Activated B cell treated with CpG ODN at 0.5 μM for 24 hours (primary cell): ENCODE results near the gene DGKA. TPM values are rescaled to one million over a fixed set of nuclear protein-coding genes. Genes with fewer than 3 reads are reported as not detected.
"Not testable (repeated sequence)": the region's sequence is repeated elsewhere in the genome, so short reads cannot be mapped to it uniquely, and the experiment has no call there.

Source experiments
- ATAC-seq: fragments of 200-7000 bp; cut with Tn5 transposase; one replicate; pipeline ENCODE4 v1.10.0; 2021; ENCODE audit warnings: low read depth, mild to moderate bottlenecking, moderate library complexity
- CTCF ChIA-PET: fragments of 350-600 bp; sonication (Branson Sonifier 250); formaldehyde crosslinking; loops from one replicate; lab custom pipeline; 2021; ENCODE audit warnings: antibody characterized with exemption; lab: Charles Lee
- POLR2A ChIA-PET: fragments of 350-600 bp; sonication (Branson Sonifier 250); formaldehyde crosslinking; loops from one replicate; lab custom pipeline; 2021; ENCODE audit warnings: antibody characterized with exemption; lab: Charles Lee
- DNase-seq: peaks from one replicate; pipeline ENCODE4 v3.0.0; 2022
- H3K27ac Mint-ChIP-seq: one replicate; pipeline ENCODE4 v1.8.0; 2020; ENCODE audit warnings: mixed read lengths
- H3K27me3 Mint-ChIP-seq: one replicate; pipeline ENCODE4 v1.8.0; 2021; ENCODE audit warnings: mixed read lengths
- H3K36me3 Mint-ChIP-seq: one replicate; pipeline ENCODE4 v1.8.0; 2021; ENCODE audit warnings: low read depth, mixed read lengths
- H3K4me1 Mint-ChIP-seq: one replicate; pipeline ENCODE4 v1.8.0; 2021; ENCODE audit warnings: mixed read lengths
- H3K4me3 Mint-ChIP-seq: one replicate; pipeline ENCODE4 v1.8.0; 2020; ENCODE audit warnings: mild to moderate bottlenecking, mixed read lengths
- H3K9me3 Mint-ChIP-seq: one replicate; pipeline ENCODE4 v1.8.0; 2020; ENCODE audit warnings: mixed read lengths
- CTCF ChIP-seq: fragments of 200-600 bp; IDR thresholded peaks from one replicate; pipeline ENCODE4 v1.8.0; 2022; ENCODE audit warnings: antibody characterized with exemption, mild to moderate bottlenecking
- intact Hi-C: fragments of 100-400 bp; cut with micrococcal nuclease; formaldehyde crosslinking; loops from one replicate; pipeline ENCODE4 v1.15.1; 2024
- total RNA-seq: library from RNA; stranded (reverse); gene quantifications from 2 replicates; pipeline ENCODE4 v1.2.3, GENCODE V29; 2022

The DGKA gene
- total RNA-seq, 1 donor from 2014 or later, result 95.9 TPM

GRCh38 chr12:55996715-55997534 is 66.0 kb downstream of the DGKA start, which contains the start of gene SUOX:
TSS of gene SUOX (plus strand) at chr12:55997276. CDS start at chr12:56002222, 4,946 bp downstream.
- intact Hi-C loops, result loop anchor here (1.0 to 2.0 kb wide), 6 partner anchors 10 to 192 kb away; partner anchors contain the start of genes PA2G4, RPS26, SMARCC2 and ZC3H10
- CTCF ChIA-PET, result interaction anchor here (0.6 to 3.3 kb wide), 20 partner anchors 9 to 259 kb away, joined by 3 to 26 read pairs (median 4); partner anchors contain the start of genes PA2G4, RAB5B and SMARCC2
- peak; percentile 75 for ATAC-seq

GRCh38 chr12:55997535-55997859 is 66.5 kb downstream of the DGKA start:
- TF ChIP-seq CTCF, result no peak
- Mint-ChIP-seq H3K4me3 (peak overlapping the region; percentile 78), H3K27me3 (no peaks in the 10 kb centered on the region), H3K4me1 (peaks cover 21% of the 10 kb centered on the region), H3K36me3 (peaks cover 21% of the 10 kb centered on the region), H3K9me3 (no peaks in the 10 kb centered on the region), H3K27ac (no peak overlapping the region)
- CTCF ChIA-PET, result interaction anchor here (0.6 to 3.3 kb wide), 7 partner anchors 8 to 259 kb away, joined by 3 to 19 read pairs (median 4); partner anchors contain the start of gene RAB5B
- intact Hi-C loops, result loop anchor here (1.0 to 2.0 kb wide), 2 partner anchors 10 to 121 kb away; partner anchors contain the start of gene ZC3H10
- POLR2A ChIA-PET, result interaction anchor here (0.5 to 3.3 kb wide), 4 partner anchors 23 to 691 kb away, joined by 4 to 14 read pairs (median 4); partner anchors contain the start of genes DNAJC14, PTGES3 and RAB5B
- no peak for DNase-seq
- ATAC-seq, result peak; percentile 22

More at GRCh38 chr12:55996715-55997534, 66.0 kb downstream of the DGKA start, which contains the start of gene SUOX:
- no peak for DNase-seq
- TF ChIP-seq CTCF, result no peak
- peaks cover 27% of the 10 kb centered on the region for H3K36me3 Mint-ChIP-seq
- no peaks in the 10 kb centered on the region for H3K9me3 Mint-ChIP-seq
- H3K27ac Mint-ChIP-seq, result peak within 1 kb of the TSS; percentile 18
- POLR2A ChIA-PET, result interaction anchor here (0.6 to 3.3 kb wide), 8 partner anchors 10 to 289 kb away, joined by 3 to 18 read pairs (median 8); partner anchors contain the start of genes DNAJC14, ITGA7, PA2G4 and RAB5B
- H3K4me3 Mint-ChIP-seq, result peak within 1 kb of the TSS; percentile 78
- peaks cover 21% of the 10 kb centered on the region for H3K4me1 Mint-ChIP-seq
- H3K27me3 Mint-ChIP-seq, result no peaks in the 10 kb centered on the region

GRCh38 chr12:55999522-55999921 is 68.6 kb downstream of the DGKA start:
- DNase-seq, H3K27ac Mint-ChIP-seq, POLR2A ChIA-PET, ATAC-seq, H3K27me3 Mint-ChIP-seq, intact Hi-C loops, H3K4me3 Mint-ChIP-seq, H3K36me3 Mint-ChIP-seq, H3K9me3 Mint-ChIP-seq: not testable (repeated sequence)
- H3K4me1 Mint-ChIP-seq, result peaks cover 21% of the 10 kb centered on the region
- CTCF ChIA-PET, result interaction anchor here (0.8 to 1.3 kb wide), 2 partner anchors 25 to 30 kb away, joined by 3 read pairs; partner anchors contain the start of gene RAB5B

DNA sequence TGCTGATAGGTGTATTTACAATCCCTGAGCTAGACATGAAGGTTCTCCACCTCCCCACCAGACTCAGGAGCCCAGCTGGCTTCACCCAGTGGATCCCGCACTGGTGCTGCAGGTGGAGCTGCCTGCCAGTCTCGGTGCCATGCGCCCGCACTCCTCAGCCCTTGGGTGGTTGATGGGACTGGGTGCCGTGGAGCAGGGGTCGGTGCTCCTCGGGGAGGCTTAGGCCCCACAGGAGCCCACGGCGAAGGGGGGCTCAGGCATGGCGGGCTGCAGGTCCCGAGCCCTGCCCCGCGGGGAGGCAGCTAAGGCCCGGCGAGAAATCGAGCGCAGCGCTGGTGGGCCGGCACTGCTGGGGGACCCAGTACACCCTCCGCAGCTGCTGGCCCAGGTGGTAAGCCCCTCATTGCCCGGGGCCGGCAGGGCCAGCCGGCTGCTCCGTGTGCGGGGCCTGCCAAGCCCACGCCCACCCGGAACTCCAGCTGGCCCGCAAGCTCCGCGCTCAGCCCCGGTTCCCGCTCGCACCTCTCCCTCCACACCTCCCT is 69.1 kb downstream of the DGKA start:
- H3K27ac Mint-ChIP-seq, H3K4me3 Mint-ChIP-seq, H3K9me3 Mint-ChIP-seq, POLR2A ChIA-PET, H3K36me3 Mint-ChIP-seq, H3K27me3 Mint-ChIP-seq, ATAC-seq, intact Hi-C loops, DNase-seq: not testable (repeated sequence)
- CTCF ChIA-PET, result interaction anchor here (0.8 to 1.3 kb wide), 2 partner anchors 26 to 29 kb away, joined by 3 read pairs; partner anchors contain the start of gene RAB5B
- peaks cover 21% of the 10 kb centered on the region for H3K4me1 Mint-ChIP-seq

DNA sequence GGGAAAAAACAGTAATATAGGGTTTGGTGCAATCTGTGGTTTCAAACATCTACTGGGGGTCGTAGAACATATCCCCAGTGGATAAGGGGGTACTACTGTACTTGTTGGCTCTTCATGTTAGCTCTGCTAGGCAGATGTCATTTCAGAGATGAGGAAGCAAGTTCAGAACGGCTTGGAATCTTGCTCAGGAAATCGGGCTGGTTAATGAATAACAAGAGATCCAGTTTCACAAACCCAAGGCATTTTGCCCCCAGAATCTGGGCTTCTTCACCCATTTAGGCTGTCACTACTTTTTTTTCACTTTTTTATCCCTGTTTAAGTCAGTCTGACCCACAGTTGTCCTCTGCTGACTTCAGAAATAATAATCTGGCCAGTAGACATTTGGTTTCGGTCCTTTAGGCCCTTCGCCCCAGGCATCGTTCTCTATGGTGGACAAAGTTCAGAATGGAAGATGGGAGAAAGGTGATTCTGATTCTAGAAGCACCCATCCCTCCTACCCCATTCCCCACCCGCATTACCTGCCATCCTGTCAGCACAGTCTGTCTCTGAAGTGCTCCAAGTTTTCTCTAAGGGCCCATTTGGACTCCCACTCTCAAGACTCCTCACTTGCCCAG is 70.6 kb downstream of the DGKA start:
- Mint-ChIP-seq H3K9me3 (no peaks in the 10 kb centered on the region), H3K27ac (no peak overlapping the region), H3K27me3 (no peaks in the 10 kb centered on the region), H3K4me1 (peaks cover 14% of the 10 kb centered on the region), H3K36me3 (no peaks in the 10 kb centered on the region), H3K4me3 (no peak overlapping the region)
- POLR2A ChIA-PET, result interaction anchor here (0.7 kb wide), 1 partner anchor 173 kb away, joined by 4 read pairs; no protein-coding TSS in a partner anchor
- intact Hi-C loops, result no loop called here
- ATAC-seq, result no peak
- CTCF ChIA-PET, result no interaction called here
- no peak for DNase-seq
- no peak for TF ChIP-seq CTCF

GRCh38 chr12:56003376-56003775 is 72.4 kb downstream of the DGKA start:
- H3K4me1 Mint-ChIP-seq, H3K4me3 Mint-ChIP-seq, H3K27ac Mint-ChIP-seq, DNase-seq, ATAC-seq, H3K27me3 Mint-ChIP-seq, CTCF ChIA-PET, H3K36me3 Mint-ChIP-seq, intact Hi-C loops, H3K9me3 Mint-ChIP-seq: not testable (repeated sequence)
- POLR2A ChIA-PET, result interaction anchor here (0.7 kb wide), 1 partner anchor 18 kb away, joined by 7 read pairs; no protein-coding TSS in a partner anchor
